Neuronal stem cell (in vitro differentiated cells): Measurements from ENCODE around the gene TSR3.

Experiments used
- DNase-seq: peaks from one replicate; pipeline ENCODE4 v3.0.0-alpha.2; 2013; ENCODE audit warnings: low spot score
- H2AFZ ChIP-seq: one replicate; pipeline ENCODE4 v1.6.1; 2013; ENCODE audit warnings: mild to moderate bottlenecking, low read length, inconsistent platforms
- H2AK5ac ChIP-seq: 2 replicates; pipeline ENCODE4 v1.6.1; 2013; ENCODE audit warnings: low read depth, mild to moderate bottlenecking, inconsistent platforms, low read length, moderate library complexity, mixed read lengths
- H2BK120ac ChIP-seq: 2 replicates; pipeline ENCODE4 v1.6.1; 2013; ENCODE audit warnings: low read depth, mild to moderate bottlenecking, inconsistent platforms, low read length, moderate library complexity, mixed read lengths
- H2BK12ac ChIP-seq: one replicate; pipeline ENCODE4 v1.6.1; 2013; ENCODE audit warnings: low read length, inconsistent platforms
- H2BK15ac ChIP-seq: 2 replicates; pipeline ENCODE4 v1.6.1; 2013; ENCODE audit warnings: mild to moderate bottlenecking, low read length, inconsistent platforms, mixed read lengths
- H2BK5ac ChIP-seq: one replicate; pipeline ENCODE4 v1.6.1; 2013; ENCODE audit warnings: inconsistent platforms, mild to moderate bottlenecking, low read length, moderate library complexity
- H3K14ac ChIP-seq: one replicate; pipeline ENCODE4 v1.6.1; 2013; ENCODE audit warnings: low read length, inconsistent platforms
- H3K18ac ChIP-seq: 2 replicates; pipeline ENCODE4 v1.6.1; 2013; ENCODE audit warnings: low read length, inconsistent platforms
- H3K23ac ChIP-seq: 2 replicates; pipeline ENCODE4 v1.6.1; 2013; ENCODE audit warnings: low read depth, mild to moderate bottlenecking, mixed read lengths, low read length, inconsistent platforms; ENCODE audit not compliant: poor library complexity
- H3K27ac ChIP-seq: replicated peaks from 3 replicates; pipeline ENCODE4 v1.5.1; 2013; ENCODE audit warnings: low read length, inconsistent platforms
- H3K27me3 ChIP-seq, 3 experiments: 2 replicates each; pipeline ENCODE4 v1.6.1; 2013; ENCODE audit warnings: low read length in 3 of 3, mild to moderate bottlenecking in 2 of 3, inconsistent platforms in 1 of 3, low read depth in 1 of 3, mixed read lengths in 1 of 3, moderate library complexity in 1 of 3; ENCODE audit not compliant: control insufficient read depth in 3 of 3, insufficient read depth in 3 of 3
- H3K36me3 ChIP-seq, 2 donors: replicated peaks in 1 of 2; 2 replicates each; pipeline ENCODE4 v1.6.1; 2013; ENCODE audit warnings: low read length in 2 of 2; ENCODE audit not compliant: control insufficient read depth in 2 of 2, insufficient read depth in 2 of 2
- H3K4ac ChIP-seq: 2 replicates; pipeline ENCODE4 v1.6.1; 2013; ENCODE audit warnings: inconsistent platforms, mild to moderate bottlenecking, low read length, moderate library complexity
- H3K4me1 ChIP-seq, 2 donors: 1 replicate in 1 of 2; 2 replicates in 1 of 2; pipeline ENCODE4 v1.6.1; 2013; ENCODE audit warnings: low read length in 2 of 2, low read depth in 1 of 2; ENCODE audit not compliant: control insufficient read depth in 2 of 2, insufficient read depth in 1 of 2
- H3K4me2 ChIP-seq: one replicate; pipeline ENCODE4 v1.6.1; 2013; ENCODE audit warnings: mild to moderate bottlenecking, low read length, inconsistent platforms; ENCODE audit not compliant: insufficient read depth, poor library complexity, severe bottlenecking
- H3K4me3 ChIP-seq, 2 donors: 2 replicates each; pipeline ENCODE4 v1.5.1; 2013; ENCODE audit warnings: low read length in 2 of 2, mild to moderate bottlenecking in 2 of 2, inconsistent platforms in 1 of 2, moderate library complexity in 1 of 2
- H3K79me1 ChIP-seq: one replicate; pipeline ENCODE4 v1.6.1; 2013; ENCODE audit warnings: low read depth, mild to moderate bottlenecking, inconsistent platforms, low read length, moderate library complexity
- H3K9ac ChIP-seq: one replicate; pipeline ENCODE4 v1.6.1; 2013; ENCODE audit warnings: mild to moderate bottlenecking, low read depth, low read length, inconsistent platforms; ENCODE audit not compliant: poor library complexity
- H3K9me3 ChIP-seq, 2 donors: replicated peaks in 1 of 2; 2 replicates each; pipeline versions ENCODE3 to v1.6.1; 2013; ENCODE audit warnings: low read length in 2 of 2, mild to moderate bottlenecking in 2 of 2, inconsistent platforms in 1 of 2, low read depth in 1 of 2, mixed read lengths in 1 of 2, moderate library complexity in 1 of 2; ENCODE audit not compliant: control insufficient read depth in 2 of 2, insufficient read depth in 1 of 2
- H4K8ac ChIP-seq: one replicate; pipeline ENCODE4 v1.6.1; 2013; ENCODE audit warnings: low read depth, mild to moderate bottlenecking, inconsistent platforms, low read length, moderate library complexity
- H4K91ac ChIP-seq: one replicate; pipeline ENCODE4 v1.6.1; 2013; ENCODE audit warnings: low read length, low read depth, mild to moderate bottlenecking, inconsistent platforms; ENCODE audit not compliant: poor library complexity
- WGBS, 2 donors: extraction: QIAGEN DNeasy Blood & Tissue Kit; methylation state at CpG; one replicate each; pipeline ENCODE4 v1.1.7; 2013; ENCODE audit warnings: missing lambda C conversion rate in 2 of 2, mixed read lengths in 1 of 2; ENCODE audit not compliant: insufficient read length in 2 of 2, insufficient replicate concordance in 1 of 2; ENCODE audit errors: extremely low coverage in 2 of 2; 5-methylcytosine and 5-hydroxymethylcytosine counted together

TSR3 gene

DNA sequence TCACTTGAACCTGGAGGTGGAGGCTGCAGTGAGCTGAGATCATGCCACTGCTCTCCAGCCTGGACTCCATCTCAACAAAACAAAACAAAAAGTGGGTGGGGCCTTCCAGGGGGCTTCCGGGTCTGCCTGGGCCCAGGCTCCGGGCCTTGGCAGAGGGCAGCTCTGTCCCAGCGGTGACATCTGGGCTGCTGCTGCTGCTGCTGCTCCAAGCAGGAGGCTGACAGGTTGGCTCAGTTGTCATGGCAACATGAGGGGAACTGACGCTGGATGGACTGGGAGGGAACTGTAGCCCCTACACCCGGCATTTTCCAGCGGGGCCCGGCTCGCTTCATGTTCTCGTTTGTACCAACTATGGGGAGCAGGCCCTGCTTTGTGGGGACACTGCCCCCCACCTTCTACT lies 14.2 kb downstream of the TSR3 start:
- peaks cover 0 to 24% of the 10 kb centered on the region in 2 donors for H3K36me3 ChIP-seq
- H2BK5ac ChIP-seq: no peak overlapping the region
- peak overlapping the region; percentile 44 for H3K9ac ChIP-seq
- no peak overlapping the region for H2BK120ac ChIP-seq
- no peak overlapping the region for H3K14ac ChIP-seq
- H3K27me3 ChIP-seq: peaks cover 6 to 47% (median 27%) of the 10 kb centered on the region in 3 experiments
- H2AK5ac ChIP-seq: no peak overlapping the region
- H3K4me2 ChIP-seq: no peak overlapping the region
- H2AFZ ChIP-seq: no peak overlapping the region
- H3K4me1 ChIP-seq: peaks cover 12 to 47% of the 10 kb centered on the region in 2 donors
- H4K91ac ChIP-seq: no peak overlapping the region
- H3K79me1 ChIP-seq: no peaks in the 10 kb centered on the region
- no peak overlapping the region for H3K4me3 ChIP-seq
- H3K9me3 ChIP-seq: peaks cover 0 to 2% of the 10 kb centered on the region in 2 donors
- H3K27ac ChIP-seq: no peak overlapping the region
- peak overlapping the region; percentile 58 for H2BK15ac ChIP-seq
- H4K8ac ChIP-seq: no peak overlapping the region
- no CpG with 5 or more reads among the region's 9 CpGs for WGBS, 2 donors
- H3K23ac ChIP-seq: no peak overlapping the region
- H2BK12ac ChIP-seq: no peak overlapping the region
- no peak overlapping the region for H3K4ac ChIP-seq
- H3K18ac ChIP-seq: no peak overlapping the region
- no peak for DNase-seq

DNA sequence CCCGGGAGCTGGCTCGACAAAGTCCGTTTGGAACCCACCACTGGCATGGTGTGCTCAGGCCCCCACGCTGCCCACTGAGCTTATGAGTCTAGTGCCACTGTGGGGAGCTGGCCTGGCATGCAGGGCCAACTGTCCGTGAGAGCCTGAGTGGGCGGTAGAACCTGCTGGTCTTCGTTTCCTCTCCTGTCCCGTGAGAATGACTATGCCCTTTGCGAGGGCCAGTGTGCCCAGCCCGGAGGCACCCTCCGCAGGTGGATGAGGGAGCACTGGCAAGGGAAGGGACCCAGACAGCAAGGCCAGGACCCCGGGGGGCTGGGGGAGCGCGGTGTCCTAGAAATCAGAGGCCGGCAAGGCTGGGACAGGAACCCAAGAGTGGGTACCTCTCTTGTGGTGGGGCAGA lies 15.1 kb downstream of the TSR3 start:
- Histone ChIP-seq H3K4ac (no peak overlapping the region), H3K36me3 (peaks cover 0 to 16% of the 10 kb centered on the region in 2 donors), H3K27me3 (peaks cover 6 to 50% (median 29%) of the 10 kb centered on the region in 3 experiments)

DNA sequence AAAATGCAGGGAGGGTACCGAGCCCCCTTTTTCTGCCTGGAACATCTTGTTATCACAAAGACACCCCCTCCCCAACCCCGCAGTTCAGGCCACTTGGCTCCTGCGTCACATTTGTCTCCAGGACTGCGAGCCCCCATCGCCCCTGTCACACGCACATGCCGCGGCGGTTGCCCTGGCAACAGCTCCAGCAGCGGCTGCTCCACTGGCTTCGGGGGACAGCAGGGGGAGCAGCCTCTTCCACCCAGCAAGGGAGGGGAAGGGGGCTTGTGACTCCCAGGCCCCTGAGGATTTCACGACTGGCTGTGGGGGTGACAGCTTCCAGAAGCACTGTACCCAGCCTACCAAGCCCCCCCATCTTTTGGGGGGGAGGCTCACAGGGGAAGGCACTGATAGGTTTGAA lies 15.7 kb downstream of the TSR3 start:
- Histone ChIP-seq H3K4me3 (peak overlapping the region in 1 of 2 donors; percentile 17), H3K27me3 (peaks cover 6 to 56% (median 29%) of the 10 kb centered on the region in 3 experiments), H2BK15ac (peak overlapping the region; percentile 89), H4K8ac (no peak overlapping the region), H2BK5ac (peak overlapping the region; percentile 13), H3K14ac (peak overlapping the region; percentile 94), H3K36me3 (peaks cover 0 to 10% of the 10 kb centered on the region in 2 donors), H3K4me1 (peaks cover 20 to 60% of the 10 kb centered on the region in 2 donors), H3K23ac (peak overlapping the region; percentile 25), H3K4ac (no peak overlapping the region), H3K18ac (peak overlapping the region; percentile 3), H2AFZ (peak overlapping the region; percentile 33), H2BK12ac (no peak overlapping the region), H3K27ac (no peak overlapping the region), H3K9me3 (peaks cover 0 to 2% of the 10 kb centered on the region in 2 donors), H3K9ac (peak overlapping the region; percentile 70), H3K79me1 (peaks cover under 1% of the 10 kb centered on the region), H3K4me2 (peak overlapping the region; percentile 25), H4K91ac (no peak overlapping the region), H2BK120ac (peak overlapping the region; percentile 76), H2AK5ac (peak overlapping the region; percentile 81)
- DNase-seq: no peak
- WGBS, 2 donors: no CpG with 5 or more reads among the region's 12 CpGs

More for the DNA sequence above, 15.1 kb downstream of the TSR3 start:
- Histone ChIP-seq H2BK12ac (no peak overlapping the region), H3K9me3 (peaks cover 0 to 2% of the 10 kb centered on the region in 2 donors), H4K91ac (no peak overlapping the region), H3K79me1 (no peaks in the 10 kb centered on the region), H2BK120ac (peak overlapping the region; percentile 76), H4K8ac (no peak overlapping the region), H3K4me1 (peaks cover 18 to 55% of the 10 kb centered on the region in 2 donors), H3K4me2 (no peak overlapping the region), H3K14ac (peak overlapping the region; percentile 94), H3K4me3 (no peak overlapping the region), H2BK15ac (peak overlapping the region; percentile 89), H2BK5ac (peak overlapping the region; percentile 13), H3K9ac (peak overlapping the region; percentile 70), H2AK5ac (peak overlapping the region; percentile 81), H2AFZ (no peak overlapping the region), H3K27ac (no peak overlapping the region), H3K23ac (no peak overlapping the region), H3K18ac (peak overlapping the region; percentile 52)
- DNase-seq: no peak
- no CpG with 5 or more reads among the region's 15 CpGs for WGBS, 2 donors

DNA sequence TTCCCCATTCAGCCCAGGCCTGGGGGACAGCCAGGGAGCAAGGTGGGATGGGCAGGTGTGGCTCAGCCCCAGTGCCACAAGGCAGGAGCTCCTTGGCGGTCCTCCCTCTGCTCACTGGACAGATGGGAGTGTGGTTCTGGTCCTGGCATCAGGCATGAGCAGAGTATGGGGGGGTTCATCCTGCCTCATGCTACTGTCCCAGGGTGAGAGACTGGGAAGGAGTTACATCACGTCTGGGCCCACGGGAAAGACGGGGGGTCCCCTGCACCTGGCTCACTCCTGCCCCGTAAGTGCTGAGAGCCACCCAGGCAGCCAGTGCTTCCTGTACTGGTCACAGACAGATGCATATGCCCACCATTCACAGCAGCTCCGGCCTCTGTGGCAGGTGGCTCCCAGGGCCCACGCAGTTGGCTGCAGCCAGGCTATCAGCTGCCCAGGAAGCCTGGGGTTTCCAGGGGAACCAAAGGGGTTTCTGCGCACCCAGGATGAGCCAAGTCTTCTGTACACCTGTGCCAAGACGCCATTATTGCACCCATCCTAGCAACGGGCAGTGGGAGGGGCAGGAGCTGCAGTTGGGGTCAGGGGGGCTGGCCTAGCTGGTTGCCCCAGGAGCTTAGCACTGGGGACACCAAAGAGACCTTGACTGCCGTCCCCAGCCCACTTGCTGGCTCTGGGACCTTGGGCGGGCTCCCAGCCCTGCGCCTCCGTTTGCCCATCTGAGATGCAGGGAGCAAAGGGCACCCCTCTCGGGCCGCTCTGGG lies 16.3 kb downstream of the TSR3 start:
- Histone ChIP-seq H2BK120ac (peak overlapping the region; percentile 64), H3K23ac (peak overlapping the region; percentile 25), H3K4me3 (peak overlapping the region; percentile 17 to 57), H2BK15ac (peak overlapping the region; percentile 69), H3K4ac (no peak overlapping the region), H4K91ac (no peak overlapping the region), H3K79me1 (peaks cover 1% of the 10 kb centered on the region), H2BK12ac (peak overlapping the region; percentile 65), H2AK5ac (peak overlapping the region; percentile 79), H3K9ac (peak overlapping the region; percentile 3), H3K4me2 (no peak overlapping the region), H3K36me3 (peaks cover 0 to 4% of the 10 kb centered on the region in 2 donors), H4K8ac (no peak overlapping the region), H3K4me1 (peaks cover 20 to 60% of the 10 kb centered on the region in 2 donors), H2BK5ac (no peak overlapping the region), H3K27ac (no peak overlapping the region), H3K27me3 (peaks cover 6 to 58% (median 29%) of the 10 kb centered on the region in 3 experiments), H3K9me3 (peaks cover under 1 to 5% of the 10 kb centered on the region in 2 donors), H2AFZ (peak overlapping the region; percentile 33), H3K14ac (no peak overlapping the region), H3K18ac (peak overlapping the region; percentile 4)
- no CpG with 5 or more reads among the region's 16 CpGs for WGBS, 2 donors
- DNase-seq: no peak
